HG03025 (cell line): Measurements from ENCODE around the gene SLC30A4.
"Not testable (repeated sequence)": the region's sequence is repeated elsewhere in the genome, so short reads cannot be mapped to it uniquely, and the experiment has no call there.

Experiments
- ATAC-seq: cut with Tn5 transposase; IDR thresholded peaks from one replicate; pipeline ENCODE4 v1.9.1; 2021; ENCODE audit warnings: mild to moderate bottlenecking, moderate library complexity; ENCODE audit not compliant: unreplicated experiment, low FRiP score

The SLC30A4 gene

GRCh38 chr15:45522328-45523165 lies at the start of gene SLC30A4:
SLC30A4 (minus strand) TSS chr15:45522755; CDS start chr15:45522354, 401 bp downstream.
- peak; percentile 66 for ATAC-seq

- ATAC-seq, result no peak
These were observed 33.5 kb upstream of the SLC30A4 start for GRCh38 chr15:45555934-45556608.

- ATAC-seq, result no peak
These were observed 29.1 kb upstream of the SLC30A4 start for GRCh38 chr15:45551676-45552075.

- ATAC-seq, result no peak
These were observed 27.9 kb upstream of the SLC30A4 start for GRCh38 chr15:45550436-45550835.

- no peak for ATAC-seq
These were observed 27.1 kb upstream of the SLC30A4 start for GRCh38 chr15:45549541-45550220.

- ATAC-seq, result no peak
These were observed 26.4 kb upstream of the SLC30A4 start for GRCh38 chr15:45548753-45549520.

- no peak for ATAC-seq
These were observed 24.2 kb upstream of the SLC30A4 start for GRCh38 chr15:45546789-45547188.

- ATAC-seq, result no peak
These were observed 21.9 kb upstream of the SLC30A4 start for GRCh38 chr15:45544266-45545023.

GRCh38 chr15:45543051-45543450 lies 20.5 kb upstream of the SLC30A4 start:
- no peak for ATAC-seq

- ATAC-seq, result no peak
These were observed 18.0 kb upstream of the SLC30A4 start for GRCh38 chr15:45540531-45540930.

- no peak for ATAC-seq
These were observed 17.1 kb upstream of the SLC30A4 start for GRCh38 chr15:45539680-45540079.

GRCh38 chr15:45536934-45537333 lies 14.4 kb upstream of the SLC30A4 start:
- ATAC-seq, result no peak

GRCh38 chr15:45535486-45536042 lies 13.0 kb upstream of the SLC30A4 start:
- no peak for ATAC-seq

- no peak for ATAC-seq
These were observed 12.3 kb upstream of the SLC30A4 start for GRCh38 chr15:45534821-45535220.

- not testable (repeated sequence) for ATAC-seq
These were observed 10.3 kb upstream of the SLC30A4 start for GRCh38 chr15:45532892-45533291.

GRCh38 chr15:45529613-45530012 lies 7.1 kb upstream of the SLC30A4 start:
- no peak for ATAC-seq

GRCh38 chr15:45527086-45527485 lies 4.5 kb upstream of the SLC30A4 start:
- ATAC-seq, result no peak

GRCh38 chr15:45523166-45523460 lies 558 bp upstream of the SLC30A4 start:
- ATAC-seq, result no peak

- ATAC-seq, result no peak
These were observed 793 bp downstream of the SLC30A4 start for GRCh38 chr15:45521596-45522327.
